Thoracic aorta (tissue), 2 donors: ENCODE data around the gene PPP1R12B. TPM values are rescaled to one million over a fixed set of nuclear protein-coding genes. Genes with fewer than 3 reads are reported as not detected.
"Not testable (repeated sequence)": the region's sequence is repeated elsewhere in the genome, so short reads cannot be mapped to it uniquely, and the experiment has no call there.

ENCODE experiments used
- ATAC-seq: fragments of 150-250 bp; one replicate; pipeline ENCODE4 v1.8.0; 2017; ENCODE audit warnings: low read depth; ENCODE audit not compliant: insufficient number of reproducible peaks, low FRiP score
- DNase-seq: peaks from one replicate; pipeline ENCODE4 v3.0.0-alpha.2; 2020; ENCODE audit warnings: low spot score
- H3K27ac ChIP-seq, 2 donors: fragments of 200-600 bp; sonication (generic); 1 replicate in 1 of 2; 2 replicates in 1 of 2; pipeline ENCODE4 v1.5.1; 2016; ENCODE audit warnings: mild to moderate bottlenecking in 2 of 2, moderate library complexity in 2 of 2
- H3K27me3 ChIP-seq: fragments of 200-600 bp; sonication (generic); replicated peaks from 2 replicates; pipeline ENCODE4 v1.6.0; 2016; ENCODE audit warnings: mild to moderate bottlenecking; ENCODE audit not compliant: insufficient read depth
- H3K36me3 ChIP-seq: fragments of 200-600 bp; sonication (generic); one replicate; pipeline ENCODE4 v1.5.1; 2016
- H3K4me1 ChIP-seq, 2 donors: fragments of 200-600 bp; sonication (generic); 1 replicate in 1 of 2; 2 replicates in 1 of 2; pipeline versions ENCODE4 v1.5.1 to v1.6.0; 2016; ENCODE audit warnings: low read depth in 2 of 2, mild to moderate bottlenecking in 1 of 2; ENCODE audit not compliant: control insufficient read depth in 1 of 2
- H3K4me3 ChIP-seq: fragments of 200-600 bp; sonication (generic); 2 replicates; pipeline ENCODE4 v1.5.1; 2016; ENCODE audit warnings: mild to moderate bottlenecking
- H3K9me3 ChIP-seq: fragments of 200-600 bp; sonication (generic); 2 replicates; pipeline ENCODE4 v1.5.1; 2016
- total RNA-seq, 2 donors: library from RNA; depleted of rRNA; stranded (reverse); fragments of >200 nt; gene quantifications; one replicate each; pipeline versions ENCODE4 v1.1.0 to v1.2.3, GENCODE V29; 2016
- TF ChIP-seq, protein P1 (sequence below): fragments of 200-600 bp; sonication (generic); IDR thresholded peaks from one replicate; pipeline ENCODE4 v1.5.1; 2019; ENCODE audit warnings: antibody characterized with exemption

PPP1R12B gene
- total RNA-seq, 2 donors from 2014 or later: 573 to 677 TPM

DNA sequence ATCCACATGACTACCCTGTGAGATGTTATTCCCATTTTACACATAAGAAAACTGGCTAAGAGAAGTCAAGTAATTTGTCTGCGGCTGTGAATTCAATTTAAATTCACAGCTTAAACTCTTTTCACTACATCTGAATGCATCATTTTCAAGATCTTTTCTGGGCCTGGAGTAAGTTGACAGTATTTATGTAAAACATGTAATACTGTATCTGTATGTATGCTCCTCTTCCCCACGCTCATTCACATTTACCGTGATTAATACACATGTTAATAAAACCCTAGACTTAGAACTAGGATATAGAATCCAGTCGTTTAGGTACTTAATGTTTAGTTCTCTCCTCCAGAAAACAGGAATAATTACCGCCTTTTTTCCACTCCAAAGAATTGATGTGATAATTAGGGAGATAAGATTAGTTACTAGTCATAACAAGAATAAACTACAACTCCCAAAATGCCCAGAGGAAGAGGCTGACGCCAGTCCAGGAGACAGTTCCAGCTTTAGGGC lies 442 bp upstream of the PPP1R12B start:
- Histone ChIP-seq H3K27ac (no peak overlapping the region), H3K9me3 (no peaks in the 10 kb centered on the region), H3K36me3 (no peaks in the 10 kb centered on the region), H3K4me3 (peak overlapping the region; percentile 86), H3K27me3 (no peaks in the 10 kb centered on the region), H3K4me1 (peaks cover 10 to 17% of the 10 kb centered on the region in 2 donors)
- DNase-seq (no peak), ATAC-seq (no peak)
- TF ChIP-seq, protein P1, sequence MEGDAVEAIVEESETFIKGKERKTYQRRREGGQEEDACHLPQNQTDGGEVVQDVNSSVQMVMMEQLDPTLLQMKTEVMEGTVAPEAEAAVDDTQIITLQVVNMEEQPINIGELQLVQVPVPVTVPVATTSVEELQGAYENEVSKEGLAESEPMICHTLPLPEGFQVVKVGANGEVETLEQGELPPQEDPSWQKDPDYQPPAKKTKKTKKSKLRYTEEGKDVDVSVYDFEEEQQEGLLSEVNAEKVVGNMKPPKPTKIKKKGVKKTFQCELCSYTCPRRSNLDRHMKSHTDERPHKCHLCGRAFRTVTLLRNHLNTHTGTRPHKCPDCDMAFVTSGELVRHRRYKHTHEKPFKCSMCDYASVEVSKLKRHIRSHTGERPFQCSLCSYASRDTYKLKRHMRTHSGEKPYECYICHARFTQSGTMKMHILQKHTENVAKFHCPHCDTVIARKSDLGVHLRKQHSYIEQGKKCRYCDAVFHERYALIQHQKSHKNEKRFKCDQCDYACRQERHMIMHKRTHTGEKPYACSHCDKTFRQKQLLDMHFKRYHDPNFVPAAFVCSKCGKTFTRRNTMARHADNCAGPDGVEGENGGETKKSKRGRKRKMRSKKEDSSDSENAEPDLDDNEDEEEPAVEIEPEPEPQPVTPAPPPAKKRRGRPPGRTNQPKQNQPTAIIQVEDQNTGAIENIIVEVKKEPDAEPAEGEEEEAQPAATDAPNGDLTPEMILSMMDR: no peak

DNA sequence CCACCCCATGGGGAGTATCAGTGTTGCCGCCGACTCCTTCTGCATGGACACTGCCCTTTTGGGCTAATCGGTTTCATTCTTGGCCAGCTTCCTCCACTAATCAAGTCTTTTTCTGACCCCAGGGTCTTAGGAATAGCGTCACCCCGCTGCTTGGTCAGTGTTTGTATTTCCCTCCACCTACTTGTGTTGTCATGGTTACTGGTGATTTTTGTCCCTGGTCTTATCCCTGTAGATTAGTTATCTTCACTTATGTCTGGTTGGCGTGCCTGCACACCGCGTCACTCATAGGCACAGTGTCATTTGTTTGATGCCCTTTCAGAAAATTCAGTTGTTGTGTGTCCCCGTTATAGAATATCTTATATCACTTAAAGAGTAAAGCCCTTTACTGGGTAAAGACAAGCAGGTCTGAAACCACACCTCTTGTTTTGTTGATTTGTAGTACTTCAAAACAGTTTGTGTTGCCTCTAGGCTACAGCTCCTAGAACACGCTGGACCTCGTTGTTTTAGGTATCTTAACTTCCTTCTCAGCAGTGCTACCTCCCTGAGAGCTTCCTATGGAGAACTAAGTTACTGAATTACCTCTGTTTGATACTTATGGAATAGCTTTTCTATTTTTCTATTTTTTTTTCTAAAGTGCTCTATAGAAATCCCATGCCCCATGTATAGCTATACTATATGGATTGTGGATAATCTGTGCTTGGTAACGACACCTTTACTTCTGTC lies 868 bp downstream of the PPP1R12B start:
- Histone ChIP-seq H3K4me1 (peaks cover 10 to 17% of the 10 kb centered on the region in 2 donors), H3K27ac (peak overlapping the region; percentile 78 to 79), H3K4me3 (peak overlapping the region; percentile 86), H3K27me3 (no peaks in the 10 kb centered on the region), H3K36me3 (no peaks in the 10 kb centered on the region), H3K9me3 (no peaks in the 10 kb centered on the region)
- TF ChIP-seq, protein P1: no peak
- no peak for ATAC-seq
- DNase-seq: peak; percentile 8

DNA sequence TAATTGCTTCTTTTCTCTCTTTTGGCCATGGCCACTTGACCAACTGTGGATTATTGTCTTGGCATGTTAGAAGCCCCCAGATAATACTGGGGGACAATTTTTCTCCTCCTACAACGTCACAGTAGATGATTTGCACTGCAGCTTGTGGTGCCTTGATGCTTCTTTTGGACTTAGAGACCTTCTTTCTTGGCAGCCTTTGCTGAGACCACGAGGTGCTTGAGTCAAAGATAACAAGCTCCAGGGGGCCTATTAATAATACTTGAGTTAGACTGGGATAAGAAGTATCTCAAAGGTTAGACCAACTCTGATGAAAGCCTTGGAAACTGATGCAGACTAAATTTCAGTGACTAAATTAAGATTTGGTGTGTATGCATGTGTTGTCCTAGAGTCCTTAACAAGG lies 3.2 kb downstream of the PPP1R12B start:
- TF ChIP-seq, protein P1: no peak
- no peak overlapping the region for H3K27ac ChIP-seq
- H3K36me3 ChIP-seq: no peaks in the 10 kb centered on the region
- H3K4me1 ChIP-seq: peaks cover 10 to 17% of the 10 kb centered on the region in 2 donors
- H3K27me3 ChIP-seq: no peaks in the 10 kb centered on the region
- no peak for ATAC-seq
- H3K4me3 ChIP-seq: no peak overlapping the region
- H3K9me3 ChIP-seq: no peaks in the 10 kb centered on the region
- no peak for DNase-seq

DNA sequence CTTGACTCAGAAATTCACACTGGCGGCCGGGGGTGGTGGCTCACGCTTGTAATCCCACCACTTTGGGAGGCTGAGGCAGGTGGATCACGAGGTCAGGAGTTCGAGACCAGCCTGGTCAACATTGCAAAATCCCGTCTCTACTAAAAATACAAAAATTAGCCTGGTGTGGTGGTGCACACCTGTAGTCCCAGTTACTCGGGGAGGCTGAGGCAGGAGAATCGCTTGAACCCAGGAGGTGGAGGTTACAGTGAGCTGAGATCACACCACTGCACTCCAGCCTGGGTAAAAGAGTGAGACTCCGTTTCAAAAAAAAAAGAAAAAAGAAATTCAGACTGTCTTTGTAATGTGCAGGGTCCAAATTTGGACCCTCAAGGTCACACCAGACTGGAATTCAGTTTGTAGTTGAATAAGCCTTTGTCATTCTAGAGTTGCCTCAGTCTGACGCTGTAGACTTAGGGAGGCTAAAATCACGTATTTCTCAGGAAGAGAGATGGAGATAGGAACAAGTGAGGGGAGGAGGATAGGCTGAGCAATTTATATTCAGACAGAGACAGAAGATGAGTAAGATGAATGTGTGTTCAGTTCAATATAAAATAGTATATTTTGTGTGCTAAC lies 4.2 kb downstream of the PPP1R12B start:
- not testable (repeated sequence) for H3K27ac ChIP-seq, H3K27me3 ChIP-seq, H3K36me3 ChIP-seq, ATAC-seq, H3K9me3 ChIP-seq, DNase-seq, H3K4me3 ChIP-seq
- peaks cover 10 to 17% of the 10 kb centered on the region in 2 donors for H3K4me1 ChIP-seq

DNA sequence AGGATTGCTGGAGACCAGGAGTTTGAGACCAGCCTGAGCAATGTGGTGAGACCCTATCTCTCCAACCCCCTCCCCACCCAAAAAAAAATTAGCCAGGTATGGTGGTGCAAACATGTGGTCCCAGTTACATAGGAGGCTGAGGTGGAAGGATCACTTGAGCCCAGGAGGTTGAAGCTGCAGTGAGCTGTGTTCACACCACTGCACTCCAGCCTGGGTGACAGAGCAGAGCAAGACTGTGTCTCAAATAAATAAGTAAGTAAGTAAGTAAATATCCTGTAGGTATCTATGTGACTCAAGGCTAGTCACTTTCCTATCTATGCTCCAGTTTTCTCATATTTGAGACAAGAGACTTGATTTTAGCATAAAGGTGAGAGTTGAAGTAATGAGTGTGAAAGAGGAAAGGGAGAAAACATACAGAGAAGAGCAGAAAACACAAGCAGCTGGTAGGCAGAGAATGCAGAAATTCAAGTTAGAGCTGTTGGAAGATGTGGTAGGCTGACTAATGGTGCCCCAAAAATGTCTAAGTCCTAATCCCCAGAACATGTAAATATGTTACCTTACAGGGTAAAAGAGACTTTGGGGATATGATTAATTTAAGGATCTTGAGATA lies 7.5 kb downstream of the PPP1R12B start:
- Histone ChIP-seq H3K9me3 (no peaks in the 10 kb centered on the region), H3K4me1 (peaks cover 0 to 4% of the 10 kb centered on the region in 2 donors), H3K27ac (no peak overlapping the region), H3K4me3 (no peak overlapping the region), H3K36me3 (no peaks in the 10 kb centered on the region), H3K27me3 (no peaks in the 10 kb centered on the region)
- TF ChIP-seq, protein P1: no peak
- no peak for ATAC-seq
- DNase-seq: no peak
